ENCODE measurements around the gene BAG3.
"Not testable (repeated sequence)": the region's sequence is repeated elsewhere in the genome, so short reads cannot be mapped to it uniquely, and the experiment has no call there.

BAG3 gene

GRCh38 chr10:119650692-119651513 is at the start of gene BAG3:
BAG3 (plus strand) TSS chr10:119651380; CDS start chr10:119651676, 296 bp downstream.
- peak; percentile 94 for DNase-seq (ENCODE audit: low spot score)

GRCh38 chr10:119602241-119603095 is 48.7 kb upstream of the BAG3 start:
- DNase-seq (ENCODE audit: low spot score): peak; percentile 19

- no peak for DNase-seq (ENCODE audit: low spot score)
These were observed 46.7 kb upstream of the BAG3 start for GRCh38 chr10:119604468-119604867.

GRCh38 chr10:119608316-119609155 is 42.6 kb upstream of the BAG3 start:
- peak; percentile 40 for DNase-seq (ENCODE audit: low spot score)

GRCh38 chr10:119609516-119609915 is 41.7 kb upstream of the BAG3 start:
- no peak for DNase-seq (ENCODE audit: low spot score)

DNA sequence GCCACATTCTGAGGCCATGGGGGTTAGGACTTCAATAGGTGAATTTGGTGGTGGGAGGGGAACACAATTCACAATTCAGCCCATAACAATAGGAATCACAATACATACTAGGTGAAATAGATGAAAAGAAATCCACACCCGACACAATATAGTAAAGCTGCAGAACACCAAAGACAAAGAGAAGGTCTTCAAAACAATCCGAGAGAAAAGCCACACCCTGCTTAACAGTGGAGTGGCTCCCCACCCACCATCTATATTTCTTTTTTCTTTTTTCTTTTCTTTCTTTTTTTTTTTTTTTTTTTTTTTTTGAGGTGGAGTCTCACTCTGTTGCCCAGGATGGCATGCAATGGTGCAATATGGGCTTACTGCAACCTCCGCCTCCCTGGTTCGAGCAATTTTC is 39.7 kb upstream of the BAG3 start:
- DNase-seq (ENCODE audit: low spot score): no peak

DNA sequence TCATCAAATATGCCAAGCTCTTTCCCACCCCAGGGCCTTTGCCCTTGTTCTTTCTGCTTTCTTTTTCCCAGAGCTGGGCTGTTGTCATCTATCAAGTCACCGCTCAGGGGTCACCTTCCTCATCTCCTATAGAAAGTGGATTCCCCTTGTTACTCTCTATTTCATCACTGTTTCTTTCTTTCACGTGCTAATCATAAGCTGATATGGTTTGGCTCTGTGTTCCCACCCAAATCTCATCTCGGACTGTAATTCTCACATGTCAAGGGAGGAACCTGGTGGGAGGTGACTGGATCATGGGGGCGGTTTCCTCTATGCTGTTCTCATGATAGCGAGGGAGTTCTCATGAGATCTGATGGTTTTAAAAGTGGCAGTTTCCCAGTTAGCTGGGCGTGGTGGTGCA is 37.4 kb upstream of the BAG3 start:
- DNase-seq (ENCODE audit: low spot score): no peak

DNA sequence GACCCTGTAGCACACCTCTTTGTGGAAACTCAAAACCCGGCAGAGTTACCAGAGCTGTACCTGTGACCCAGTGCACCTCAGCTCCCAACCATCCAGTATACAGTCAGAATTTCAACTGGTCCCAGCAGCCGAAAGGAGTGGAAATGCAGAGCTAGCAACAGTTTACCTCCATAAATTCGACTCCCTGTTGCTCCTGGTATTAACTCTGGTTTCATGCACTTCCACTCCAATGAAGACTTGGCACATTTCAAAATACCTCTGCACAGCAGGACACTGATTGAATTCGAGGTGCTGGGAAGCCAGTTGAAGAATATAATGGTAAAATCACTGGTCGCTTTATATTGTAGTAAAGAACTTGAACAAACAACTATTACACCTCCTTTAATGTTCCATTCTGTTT is 36.5 kb upstream of the BAG3 start:
- DNase-seq (ENCODE audit: low spot score): no peak

- peak; percentile 53 for DNase-seq (ENCODE audit: low spot score)
These were observed 34.2 kb upstream of the BAG3 start for GRCh38 chr10:119616882-119617570.

GRCh38 chr10:119619215-119619614 is 32.0 kb upstream of the BAG3 start:
- no peak for DNase-seq (ENCODE audit: low spot score)

DNA sequence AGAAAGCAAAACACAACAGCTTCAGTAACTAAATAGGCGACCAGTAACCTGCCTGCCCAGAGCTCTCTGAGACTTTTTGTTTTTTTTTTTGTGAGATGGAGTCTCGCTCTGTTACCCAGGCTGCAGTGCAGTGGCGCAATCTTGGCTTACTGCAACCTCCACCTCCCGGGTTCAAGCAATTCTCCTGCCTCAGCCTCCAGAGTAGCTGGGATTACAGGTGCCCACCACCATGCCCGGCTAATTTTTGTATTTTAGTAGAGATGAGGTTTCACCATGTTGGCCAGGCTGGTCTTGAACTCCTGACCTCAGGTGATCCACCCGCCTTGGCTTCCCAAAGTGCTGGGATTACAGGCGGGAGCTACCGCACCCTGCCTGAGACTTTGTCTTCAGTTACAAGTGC is 31.4 kb upstream of the BAG3 start:
- not testable (repeated sequence) for DNase-seq (ENCODE audit: low spot score)

GRCh38 chr10:119620241-119621077 is 30.7 kb upstream of the BAG3 start:
- peak; percentile 39 for DNase-seq (ENCODE audit: low spot score)

GRCh38 chr10:119621078-119621384 is 30.1 kb upstream of the BAG3 start:
- no peak for DNase-seq (ENCODE audit: low spot score)

GRCh38 chr10:119625570-119626280 is 25.5 kb upstream of the BAG3 start:
- no peak for DNase-seq (ENCODE audit: low spot score)

DNA sequence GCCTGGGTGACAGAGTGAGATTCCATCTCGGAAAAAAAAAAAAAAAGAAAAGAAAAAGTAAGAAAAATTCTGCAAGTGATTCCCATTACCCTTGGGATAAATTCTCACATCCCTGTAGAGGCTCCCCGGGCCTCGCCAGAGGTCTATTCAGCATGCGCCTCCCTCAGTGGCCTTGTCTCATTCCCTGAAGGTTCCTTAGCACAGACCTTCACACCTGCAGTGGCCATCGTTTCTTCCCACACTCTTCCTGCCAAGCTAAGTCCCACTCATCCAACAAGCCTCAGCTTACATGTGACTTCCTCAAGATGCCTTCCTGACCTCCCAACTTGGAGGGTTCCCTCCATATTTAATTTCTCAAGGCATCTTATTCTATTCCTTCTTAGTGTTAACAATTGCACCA is 20.9 kb upstream of the BAG3 start:
- DNase-seq (ENCODE audit: low spot score): no peak

GRCh38 chr10:119633538-119634218 is 17.5 kb upstream of the BAG3 start:
- no peak for DNase-seq (ENCODE audit: low spot score)

- DNase-seq (ENCODE audit: low spot score): no peak
These were observed 17.0 kb upstream of the BAG3 start for GRCh38 chr10:119634219-119634544.

DNA sequence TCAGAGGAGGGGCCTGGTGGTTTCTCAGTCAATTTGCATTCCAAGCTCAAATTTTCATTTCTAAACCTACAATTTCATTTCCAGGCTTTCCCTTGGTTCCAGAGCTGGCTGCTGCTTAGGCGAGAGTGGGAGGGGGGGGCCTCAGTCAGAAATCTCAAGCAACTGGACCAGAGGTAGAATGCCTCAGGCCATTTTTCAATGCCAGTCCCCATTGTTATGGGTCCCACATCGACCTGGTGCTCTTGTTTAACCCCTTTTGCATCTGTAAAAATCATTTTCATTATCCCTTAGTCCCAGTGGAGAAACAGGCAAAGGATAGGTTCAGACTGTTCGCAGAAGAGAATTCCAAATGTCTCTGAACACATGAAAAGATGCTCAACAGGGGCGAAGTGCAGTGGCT is 13.5 kb upstream of the BAG3 start:
- no peak for DNase-seq (ENCODE audit: low spot score)

GRCh38 chr10:119638982-119639381 is 12.2 kb upstream of the BAG3 start:
- DNase-seq (ENCODE audit: low spot score): no peak

DNA sequence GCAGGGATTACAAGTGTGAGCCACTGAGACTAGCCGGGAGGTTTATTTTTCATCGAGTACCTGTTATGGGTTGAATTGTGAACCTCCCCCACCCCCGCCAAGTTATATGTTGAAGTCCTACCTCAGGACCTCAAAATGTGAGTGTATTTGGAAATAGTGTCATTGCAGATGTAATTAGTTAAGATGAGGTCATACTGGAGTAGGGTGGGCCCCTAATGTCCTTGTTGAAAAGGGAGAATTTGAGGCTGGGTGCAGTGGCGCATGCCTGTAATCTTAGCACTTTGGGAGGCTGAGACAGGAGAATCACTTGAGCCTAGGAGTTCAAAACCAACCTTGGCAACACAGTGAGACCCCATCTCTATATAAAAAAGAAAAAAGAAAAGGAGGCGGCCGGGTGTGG is 10.8 kb upstream of the BAG3 start:
- no peak for DNase-seq (ENCODE audit: low spot score)

Data from AG08395 (cell line).